T47D (cell line): ENCODE measurements around the gene BLOC1S4.
A peak's percentile ranks its signal among the peaks of the same experiment; 100 is the strongest.

Experiments
- DNase-seq, 2 experiments: peaks; one replicate each; pipeline versions ENCODE4 v3.0.0 to v3.0.0-alpha.2; 2011 to 2012; ENCODE audit warnings: low read depth in 1 of 2, low spot score in 1 of 2
- JUND ChIP-seq: IDR thresholded peaks from 2 replicates; pipeline ENCODE4 v1.6.1; 2012; ENCODE audit warnings: low read depth
- in situ Hi-C: cut with HindIII; loops from 2 replicates; pipeline ENCODE4 v1.10.0; 2016; ENCODE audit warnings: low sequenced_read_pairs, low pct_unique_long_range_greater_than_20kb

BLOC1S4 gene

GRCh38 chr4:6682862-6683590 lies 32.9 kb upstream of the BLOC1S4 start:
- TF ChIP-seq JUND: no peak
- in situ Hi-C loops: no loop called here
- DNase-seq: no peak

GRCh38 chr4:6684656-6685055 lies 31.3 kb upstream of the BLOC1S4 start:
- DNase-seq: no peak
- TF ChIP-seq JUND: no peak
- in situ Hi-C loops: no loop called here

GRCh38 chr4:6686104-6686787 lies 29.7 kb upstream of the BLOC1S4 start:
- in situ Hi-C loops: no loop called here
- no peak for DNase-seq
- no peak for TF ChIP-seq JUND

- peak; percentile 88 to 99 for DNase-seq
- no peak for TF ChIP-seq JUND
- in situ Hi-C loops: no loop called here
Observed at GRCh38 chr4:6687947-6688878, 27.8 kb upstream of the BLOC1S4 start.

GRCh38 chr4:6688879-6689505 lies 27.0 kb upstream of the BLOC1S4 start:
- no peak for TF ChIP-seq JUND
- in situ Hi-C loops: no loop called here
- DNase-seq: peak in 1 of 2 experiments; percentile 93

GRCh38 chr4:6689506-6689960 lies 26.4 kb upstream of the BLOC1S4 start:
- no peak for TF ChIP-seq JUND
- in situ Hi-C loops: no loop called here
- peak in 1 of 2 experiments; percentile 71 for DNase-seq

- in situ Hi-C loops: no loop called here
- no peak for TF ChIP-seq JUND
- no peak for DNase-seq
Observed at GRCh38 chr4:6692379-6692778, 23.6 kb upstream of the BLOC1S4 start.

- no peak for TF ChIP-seq JUND
- peak in 1 of 2 experiments; percentile 86 for DNase-seq
- in situ Hi-C loops: no loop called here
Observed at GRCh38 chr4:6692806-6693205, 23.2 kb upstream of the BLOC1S4 start.

GRCh38 chr4:6693231-6694176 lies 22.5 kb upstream of the BLOC1S4 start, which contains the start of gene S100P:
S100P (plus strand) TSS chr4:6693878; CDS start chr4:6693933, 55 bp downstream.
- in situ Hi-C loops: no loop called here
- peak in 1 of 2 experiments; percentile 80 for DNase-seq
- no peak for TF ChIP-seq JUND

- DNase-seq: no peak
- in situ Hi-C loops: no loop called here
Observed at GRCh38 chr4:6694177-6694901, 21.6 kb upstream of the BLOC1S4 start.

More at GRCh38 chr4:6694177-6694901, 21.6 kb upstream of the BLOC1S4 start:
- no peak for TF ChIP-seq JUND
